ENCODE measurements around the gene ROCK2.

GRCh38 chr2:11367170-11367730 lies 22.8 kb upstream of the ROCK2 start:
- TF ChIP-seq CTCF (tag by site-specific recombination; IDR thresholded peaks at IDR 0.05), result no peak
- no peak for TF ChIP-seq ZNF292 (tag by site-specific recombination; IDR thresholded peaks at IDR 0.05; ENCODE audit: borderline replicate concordance, low read depth)
- no peak for TF ChIP-seq PRDM10 (tag by site-specific recombination; IDR thresholded peaks at IDR 0.05)
- TF ChIP-seq ZNF24 (tag by site-specific recombination; IDR thresholded peaks at IDR 0.05), result no peak
- TF ChIP-seq, protein P1, sequence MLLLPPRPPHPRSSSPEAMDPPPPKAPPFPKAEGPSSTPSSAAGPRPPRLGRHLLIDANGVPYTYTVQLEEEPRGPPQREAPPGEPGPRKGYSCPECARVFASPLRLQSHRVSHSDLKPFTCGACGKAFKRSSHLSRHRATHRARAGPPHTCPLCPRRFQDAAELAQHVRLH (tag by site-specific recombination; IDR thresholded peaks at IDR 0.05), result no peak
- TF ChIP-seq ZNF335 (tag by site-specific recombination; conservative IDR thresholded peaks at IDR 0.05), result no peak
- no peak for TF ChIP-seq GLI4 (tag by site-specific recombination; IDR thresholded peaks at IDR 0.05)

Measured in HEK293 (cell line).